GM18505 (cell line): ENCODE results near the gene DNAJB12.
"Not testable (repeated sequence)": the region's sequence is repeated elsewhere in the genome, so short reads cannot be mapped to it uniquely, and the experiment has no call there.

ENCODE experiments used
- ATAC-seq: cut with Tn5 transposase; IDR thresholded peaks from one replicate; pipeline ENCODE4 v1.9.1; 2021; ENCODE audit not compliant: unreplicated experiment
- POLR2A ChIP-seq: IDR thresholded peaks from 4 replicates; pipeline ENCODE4 v1.6.1; 2011; ENCODE audit warnings: borderline replicate concordance; ENCODE audit not compliant: insufficient read depth, insufficient read length; ENCODE audit errors: extremely low read depth

DNAJB12 gene

GRCh38 chr10:72331575-72332422 is 22.9 kb downstream of the DNAJB12 start:
- no peak for TF ChIP-seq POLR2A
- ATAC-seq, result peak; percentile 45

DNA sequence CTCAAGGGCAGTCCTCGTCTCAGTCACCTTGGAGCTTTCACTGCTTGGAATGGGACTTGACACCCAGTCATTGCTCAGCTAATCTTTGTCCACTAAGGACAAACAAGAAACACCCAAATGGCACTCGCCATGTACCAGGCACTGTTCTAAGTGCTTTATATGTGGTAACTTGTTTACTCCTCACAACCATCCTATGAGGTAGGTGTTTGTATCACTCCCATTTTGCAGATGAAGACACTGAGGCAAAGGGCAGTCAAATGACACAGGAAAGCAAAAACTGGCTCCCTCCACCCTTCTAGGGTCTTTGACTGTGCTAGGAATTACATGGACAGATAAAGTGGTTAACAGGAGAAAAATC is 24.7 kb downstream of the DNAJB12 start:
- ATAC-seq, result no peak
- TF ChIP-seq POLR2A, result no peak

GRCh38 chr10:72329290-72330068 is 25.2 kb downstream of the DNAJB12 start:
- TF ChIP-seq POLR2A, result no peak
- ATAC-seq, result no peak

GRCh38 chr10:72328829-72329204 is 25.9 kb downstream of the DNAJB12 start:
- ATAC-seq, result no peak

GRCh38 chr10:72328045-72328828 is 26.5 kb downstream of the DNAJB12 start:
- ATAC-seq, result no peak
- TF ChIP-seq POLR2A, result no peak

More at GRCh38 chr10:72328829-72329204, 25.9 kb downstream of the DNAJB12 start:
- TF ChIP-seq POLR2A, result no peak

- not testable (repeated sequence) for ATAC-seq
Observed at GRCh38 chr10:72326665-72327603, 27.8 kb downstream of the DNAJB12 start.

DNA sequence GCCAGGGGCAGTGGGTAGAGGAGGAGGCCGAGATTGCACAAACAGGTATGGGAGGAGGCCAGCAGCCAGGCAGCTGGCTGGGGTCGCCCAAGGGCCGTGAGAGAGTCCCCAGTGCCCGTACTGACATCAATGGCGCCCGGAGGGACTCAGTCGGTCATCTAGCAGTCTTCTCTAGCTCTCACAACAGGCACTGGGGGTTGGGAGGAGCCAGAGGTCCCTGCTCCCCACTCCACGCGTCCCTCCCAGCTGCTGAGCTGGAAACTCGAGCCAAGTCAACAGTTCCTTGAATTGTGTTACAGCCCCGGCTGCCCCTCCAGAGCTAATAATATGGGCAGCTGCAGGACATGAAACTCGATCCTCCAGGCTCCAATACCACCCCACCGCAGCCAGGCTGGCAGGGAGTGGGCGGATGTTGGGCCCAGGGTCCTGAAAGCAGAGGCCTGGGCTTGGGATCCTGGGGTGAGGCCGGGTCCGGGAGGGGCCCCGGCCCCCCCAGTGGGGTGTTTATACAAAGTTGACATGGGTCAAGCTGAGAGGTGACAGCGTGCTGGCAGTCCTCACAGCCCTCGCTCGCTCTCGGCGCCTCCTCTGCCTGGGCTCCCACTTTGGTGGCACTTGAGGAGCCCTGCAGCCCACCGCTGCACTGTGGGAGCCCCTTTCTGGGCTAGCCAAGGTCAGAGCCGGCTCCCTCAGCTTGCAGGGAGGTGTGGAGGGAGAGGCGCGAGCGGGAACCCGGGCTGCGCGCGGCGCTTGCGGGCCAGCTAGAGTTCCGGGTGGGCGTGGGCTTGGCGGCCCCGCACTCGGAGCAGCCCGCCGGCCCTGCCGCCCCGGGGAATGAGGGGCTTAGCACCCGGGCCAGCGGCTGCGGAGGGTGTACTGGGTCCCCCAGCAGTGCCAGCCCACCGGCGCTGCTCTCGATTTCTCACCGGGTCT is 29.2 kb downstream of the DNAJB12 start:
- ATAC-seq, result not testable (repeated sequence)

- no peak for TF ChIP-seq POLR2A
- no peak for ATAC-seq
Observed at GRCh38 chr10:72323771-72324191, 30.9 kb downstream of the DNAJB12 start.

GRCh38 chr10:72323108-72323749 is 31.5 kb downstream of the DNAJB12 start:
- no peak for TF ChIP-seq POLR2A
- no peak for ATAC-seq

DNA sequence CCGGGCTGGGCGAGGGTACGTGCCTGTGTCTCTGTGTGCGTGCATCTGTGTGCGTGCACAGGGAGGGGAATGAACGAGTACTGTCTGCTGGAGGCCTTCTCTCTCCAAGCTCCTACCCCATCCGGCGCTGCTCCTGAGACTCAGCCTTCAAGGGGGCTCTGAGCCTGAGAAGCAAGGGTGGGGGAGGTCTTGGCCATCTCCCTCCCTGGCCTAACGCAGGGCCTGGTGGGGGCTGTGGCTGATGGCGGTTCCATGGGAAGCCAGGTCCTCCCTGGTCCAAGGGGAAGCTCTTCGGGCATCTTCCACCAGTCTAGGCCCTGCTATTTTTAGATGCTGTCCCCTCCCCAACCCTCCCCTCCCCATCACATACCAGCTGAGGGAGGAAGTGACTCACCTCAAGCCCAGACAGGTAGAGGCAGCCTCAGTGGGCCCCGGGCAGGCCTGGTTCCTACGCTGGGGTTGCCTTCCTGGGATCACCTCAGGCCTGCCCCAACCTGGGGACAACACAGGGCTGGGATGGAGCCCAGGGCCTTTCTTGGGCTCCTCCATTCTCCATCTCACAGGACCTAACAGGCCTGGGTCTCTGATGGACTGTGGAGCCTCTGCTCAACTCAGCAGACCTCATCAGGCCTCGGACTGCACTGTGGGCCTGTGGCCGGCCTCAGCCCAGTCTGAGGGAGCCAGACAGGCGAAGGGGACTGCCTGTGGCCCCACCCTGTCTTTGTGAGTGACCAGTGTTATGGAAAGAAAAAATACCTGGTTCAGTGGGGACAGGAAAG is 32.2 kb downstream of the DNAJB12 start:
- no peak for ATAC-seq
- TF ChIP-seq POLR2A, result no peak

GRCh38 chr10:72322030-72322279 is 32.8 kb downstream of the DNAJB12 start:
- TF ChIP-seq POLR2A, result no peak
- no peak for ATAC-seq
